SU-DHL-6 (cell line): ENCODE results near the gene GSTM4.

Experiments
- CTCF ChIP-seq: fragments of 200-600 bp; sonication (generic); IDR thresholded peaks from one replicate; pipeline ENCODE4 v1.5.1; 2017; ENCODE audit warnings: antibody characterized with exemption, mild to moderate bottlenecking, low read length, moderate library complexity; ENCODE audit not compliant: insufficient read depth, poor library complexity, severe bottlenecking
- EZH2phosphoT487 ChIP-seq: fragments of 200-600 bp; sonication (generic), shearing (Covaris generic); conservative IDR thresholded peaks from 2 replicates; pipeline ENCODE4 v1.6.1; 2018; ENCODE audit warnings: mild to moderate bottlenecking, antibody characterized with exemption, low read length, moderate library complexity, mixed read lengths

GRCh38 chr1:109642626-109643025 is 13.3 kb upstream of the GSTM4 start:
- TF ChIP-seq CTCF: no peak
- TF ChIP-seq EZH2phosphoT487: no peak
